Measurements from ENCODE around the gene CCDC43.

- no peak for TF ChIP-seq CTCF (conservative IDR thresholded peaks at IDR 0.05)
- TF ChIP-seq ZFX (IDR thresholded peaks at IDR 0.05), result no peak
Measured at GRCh38 chr17:44661835-44662234, 27.7 kb downstream of the CCDC43 start.
